Measurements from ENCODE around the gene CACNA2D4. TPM values are rescaled to one million over a fixed set of nuclear protein-coding genes. Genes with fewer than 3 reads are reported as not detected.

CACNA2D4 gene
- total RNA-seq, 4 donors from 2014 or later, result 10.1 to 16.2 (median 11.4) TPM

DNA sequence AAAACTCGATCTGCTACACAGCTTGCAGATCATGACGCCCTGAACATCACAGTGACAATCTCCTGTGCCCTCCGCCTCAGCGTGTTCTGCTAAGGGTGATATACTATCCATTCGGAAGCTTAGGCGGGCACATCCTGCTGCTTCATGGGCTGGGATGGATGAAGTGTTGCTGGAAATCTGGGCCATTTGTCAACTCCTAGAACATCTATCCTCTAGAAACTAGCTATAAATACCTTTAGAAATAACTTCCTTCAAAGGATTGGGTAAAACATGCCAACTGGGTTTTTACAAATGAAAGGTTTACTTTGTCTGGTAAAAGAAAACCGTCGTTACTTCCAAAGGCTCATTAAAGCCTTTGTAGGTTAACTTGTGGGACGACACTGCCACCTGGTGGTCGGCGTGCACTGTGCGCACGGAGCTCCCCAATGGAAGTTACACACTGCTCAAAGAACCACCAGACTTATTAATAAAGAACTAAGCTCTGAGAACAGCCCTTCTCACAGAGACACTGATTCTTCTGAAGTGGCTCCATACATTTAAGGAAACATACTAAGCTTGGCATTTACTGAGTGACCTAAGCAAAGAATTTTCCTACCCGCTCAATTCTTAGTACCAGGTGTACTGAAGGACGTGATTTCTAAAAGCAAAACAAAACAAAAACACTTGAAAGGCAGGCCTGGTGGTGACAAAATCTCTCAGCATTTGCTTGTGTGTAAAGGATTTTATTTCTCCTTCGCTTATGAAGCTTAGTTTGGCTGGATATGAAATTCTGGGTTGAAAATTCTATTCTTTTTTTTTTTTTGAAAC lies 21.6 kb upstream of the CACNA2D4 start:
- 33 to 34% methylated on average over 16 of the region's 16 CpGs for WGBS, 2 donors
- Histone ChIP-seq H3K27me3 (no peaks in the 10 kb centered on the region), H3K9me3 (no peaks in the 10 kb centered on the region), H3K4me1 (peaks cover 0 to 24% (median 4%) of the 10 kb centered on the region in 4 donors), H3K36me3 (peaks cover 0 to 35% (median 3%) of the 10 kb centered on the region in 3 donors), H3K4me3 (no peak overlapping the region), H3K27ac (peak overlapping the region; percentile 21 to 70 (median 58))
- DNase-seq (ENCODE audit: low spot score in 2 of 2), result peak; percentile 86 to 95
- TF ChIP-seq POLR2A (IDR thresholded peaks at IDR 0.05) (no peak), EP300 (IDR thresholded peaks at IDR 0.05) (peak; percentile 17 to 58)
- TF ChIP-seq, protein P1, sequence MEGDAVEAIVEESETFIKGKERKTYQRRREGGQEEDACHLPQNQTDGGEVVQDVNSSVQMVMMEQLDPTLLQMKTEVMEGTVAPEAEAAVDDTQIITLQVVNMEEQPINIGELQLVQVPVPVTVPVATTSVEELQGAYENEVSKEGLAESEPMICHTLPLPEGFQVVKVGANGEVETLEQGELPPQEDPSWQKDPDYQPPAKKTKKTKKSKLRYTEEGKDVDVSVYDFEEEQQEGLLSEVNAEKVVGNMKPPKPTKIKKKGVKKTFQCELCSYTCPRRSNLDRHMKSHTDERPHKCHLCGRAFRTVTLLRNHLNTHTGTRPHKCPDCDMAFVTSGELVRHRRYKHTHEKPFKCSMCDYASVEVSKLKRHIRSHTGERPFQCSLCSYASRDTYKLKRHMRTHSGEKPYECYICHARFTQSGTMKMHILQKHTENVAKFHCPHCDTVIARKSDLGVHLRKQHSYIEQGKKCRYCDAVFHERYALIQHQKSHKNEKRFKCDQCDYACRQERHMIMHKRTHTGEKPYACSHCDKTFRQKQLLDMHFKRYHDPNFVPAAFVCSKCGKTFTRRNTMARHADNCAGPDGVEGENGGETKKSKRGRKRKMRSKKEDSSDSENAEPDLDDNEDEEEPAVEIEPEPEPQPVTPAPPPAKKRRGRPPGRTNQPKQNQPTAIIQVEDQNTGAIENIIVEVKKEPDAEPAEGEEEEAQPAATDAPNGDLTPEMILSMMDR (IDR thresholded peaks at IDR 0.05), result peak; percentile 83 to 99 (median 94)

DNA sequence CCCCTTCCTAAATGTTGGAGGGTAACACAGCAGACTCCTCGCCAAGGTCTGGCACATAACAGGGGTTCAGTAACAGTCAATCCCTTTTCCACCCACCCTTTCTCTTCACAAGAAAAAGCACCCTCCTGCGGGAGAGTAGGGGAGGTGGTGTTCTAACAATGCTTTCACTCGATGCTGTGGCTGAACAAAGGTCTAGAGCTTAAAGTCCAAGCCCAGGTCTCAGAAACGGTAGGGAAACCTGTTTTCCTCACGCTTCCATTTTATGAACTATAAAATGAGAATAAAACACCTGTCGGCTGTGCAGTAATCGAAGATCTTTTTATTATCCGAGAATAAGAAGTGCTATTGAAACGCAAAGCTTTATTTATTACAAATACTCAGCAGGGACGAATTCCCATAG lies 20.9 kb upstream of the CACNA2D4 start:
- DNase-seq (ENCODE audit: low spot score in 2 of 2), result no peak
- Histone ChIP-seq H3K4me3 (no peak overlapping the region), H3K9me3 (no peaks in the 10 kb centered on the region), H3K36me3 (peaks cover 0 to 30% (median 3%) of the 10 kb centered on the region in 3 donors), H3K27me3 (no peaks in the 10 kb centered on the region), H3K27ac (peak overlapping the region in 3 of 4 donors; percentile 52 to 70 (median 64)), H3K4me1 (peaks cover 0 to 24% (median 4%) of the 10 kb centered on the region in 4 donors)
- TF ChIP-seq POLR2A (IDR thresholded peaks at IDR 0.05) (no peak), EP300 (IDR thresholded peaks at IDR 0.05) (no peak)
- TF ChIP-seq, protein P1 (IDR thresholded peaks at IDR 0.05), result no peak
- WGBS, 2 donors, result 69 to 80% methylated on average over 10 of the region's 10 CpGs

DNA sequence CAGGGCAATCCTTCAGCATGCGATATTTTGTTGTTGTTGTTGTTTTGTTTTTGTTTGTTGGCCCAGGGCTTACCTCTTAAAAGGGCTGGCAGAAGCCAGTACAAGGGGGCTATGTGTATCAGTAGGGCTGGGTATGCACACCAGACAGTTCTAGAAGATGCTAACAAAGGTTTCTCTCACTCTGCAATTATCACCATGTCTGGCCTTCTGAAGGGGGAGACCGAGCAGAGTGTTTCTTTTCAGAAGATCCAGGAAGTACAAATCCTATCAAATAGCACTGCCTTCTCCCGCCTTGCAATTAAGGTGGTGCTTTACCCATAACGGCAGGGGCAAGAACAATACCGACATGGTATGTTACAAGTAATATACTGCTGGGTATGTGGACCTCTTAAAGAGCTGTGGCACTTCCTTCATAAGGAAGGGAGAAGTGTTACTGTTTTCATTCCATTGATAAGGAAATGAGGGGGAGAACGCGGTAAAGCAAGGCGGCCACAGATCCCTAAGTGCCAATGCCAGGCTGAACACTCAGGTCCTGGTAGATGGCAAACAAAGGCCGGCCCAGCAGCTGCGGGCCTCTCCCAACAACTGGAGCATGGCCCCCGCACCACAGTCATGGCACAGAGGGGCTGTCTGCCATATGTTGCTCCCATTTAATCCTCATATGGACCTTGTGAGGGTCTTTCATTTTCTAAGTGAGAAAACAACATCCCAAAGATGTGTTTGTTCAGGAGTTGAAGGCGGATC lies 19.2 kb upstream of the CACNA2D4 start:
- peaks cover 0 to 26% (median 3%) of the 10 kb centered on the region in 3 donors for H3K36me3 ChIP-seq
- no peaks in the 10 kb centered on the region for H3K9me3 ChIP-seq
- no peak for DNase-seq (ENCODE audit: low spot score in 2 of 2)
- peaks cover 0 to 24% (median 6%) of the 10 kb centered on the region in 4 donors for H3K4me1 ChIP-seq
- 76 to 78% methylated on average over 12 of the region's 12 CpGs for WGBS, 2 donors
- TF ChIP-seq POLR2A (IDR thresholded peaks at IDR 0.05) (no peak), EP300 (IDR thresholded peaks at IDR 0.05) (no peak)
- TF ChIP-seq, protein P1 (IDR thresholded peaks at IDR 0.05), result no peak
- H3K4me3 ChIP-seq, result no peak overlapping the region
- H3K27ac ChIP-seq, result peak overlapping the region; percentile 23 to 78 (median 63)
- H3K27me3 ChIP-seq, result no peaks in the 10 kb centered on the region

DNA sequence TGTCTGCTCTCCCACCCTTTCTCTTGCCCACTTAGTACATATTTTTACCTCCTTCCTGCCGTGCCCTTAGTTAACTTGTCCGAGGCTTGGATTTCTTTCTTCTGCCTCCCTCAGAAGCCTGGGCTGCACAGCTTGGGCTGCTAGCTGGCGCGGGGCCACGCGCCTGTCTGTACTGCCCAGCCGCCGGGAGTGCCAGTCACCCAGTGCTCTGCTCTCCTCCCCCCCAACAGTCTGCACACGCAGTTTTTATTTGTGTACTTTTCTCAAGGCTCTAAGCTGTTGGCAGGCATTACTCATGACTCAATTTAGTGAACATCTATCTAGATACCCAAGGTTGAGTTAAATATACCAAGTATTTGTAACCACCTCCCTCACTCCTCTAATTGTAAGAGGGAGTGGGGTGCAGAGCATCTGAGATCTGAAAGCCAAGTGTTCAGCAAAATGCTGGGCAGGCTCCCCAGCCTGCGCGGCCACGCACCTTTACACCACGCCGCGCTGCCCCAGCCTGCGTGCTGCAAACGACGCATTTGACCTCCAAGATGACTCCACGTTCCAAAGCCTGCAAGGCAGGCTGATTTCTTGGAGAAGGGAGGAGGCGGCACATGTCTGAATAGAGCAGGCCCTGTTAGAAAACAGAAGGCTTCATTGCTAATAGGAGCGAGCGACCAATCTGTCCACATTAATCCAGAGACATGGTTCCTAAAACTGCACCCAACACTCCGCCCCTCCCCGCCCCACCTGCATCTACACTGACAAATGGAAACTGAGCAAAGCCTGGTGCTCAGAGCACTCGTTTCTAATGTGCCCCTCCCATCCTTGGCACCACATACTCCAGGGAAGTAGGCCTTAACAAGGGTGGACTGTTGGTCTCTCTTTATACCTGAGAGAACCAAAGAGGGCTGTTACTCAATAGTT lies 18.2 kb upstream of the CACNA2D4 start:
- DNase-seq (ENCODE audit: low spot score in 2 of 2), result no peak
- Histone ChIP-seq H3K4me3 (no peak overlapping the region), H3K36me3 (peaks cover 0 to 26% (median 3%) of the 10 kb centered on the region in 3 donors), H3K4me1 (peaks cover 0 to 31% (median 6%) of the 10 kb centered on the region in 4 donors), H3K27me3 (no peaks in the 10 kb centered on the region), H3K9me3 (no peaks in the 10 kb centered on the region), H3K27ac (peak overlapping the region; percentile 23 to 78 (median 63))
- 56 to 67% methylated on average over 25 of the region's 25 CpGs for WGBS, 2 donors
- peak in 1 of 2 donors; percentile 37 for TF ChIP-seq EP300 (IDR thresholded peaks at IDR 0.05)
- peak in 1 of 2 donors; percentile 11 for TF ChIP-seq POLR2A (IDR thresholded peaks at IDR 0.05)
- TF ChIP-seq, protein P1 (IDR thresholded peaks at IDR 0.05), result no peak
